HG02763 (cell line): ENCODE data around the gene PLD4.

Experiments
- ATAC-seq: cut with Tn5 transposase; IDR thresholded peaks from one replicate; pipeline ENCODE4 v1.9.1; 2021; ENCODE audit warnings: mild to moderate bottlenecking, moderate library complexity; ENCODE audit not compliant: unreplicated experiment

The PLD4 gene

DNA sequence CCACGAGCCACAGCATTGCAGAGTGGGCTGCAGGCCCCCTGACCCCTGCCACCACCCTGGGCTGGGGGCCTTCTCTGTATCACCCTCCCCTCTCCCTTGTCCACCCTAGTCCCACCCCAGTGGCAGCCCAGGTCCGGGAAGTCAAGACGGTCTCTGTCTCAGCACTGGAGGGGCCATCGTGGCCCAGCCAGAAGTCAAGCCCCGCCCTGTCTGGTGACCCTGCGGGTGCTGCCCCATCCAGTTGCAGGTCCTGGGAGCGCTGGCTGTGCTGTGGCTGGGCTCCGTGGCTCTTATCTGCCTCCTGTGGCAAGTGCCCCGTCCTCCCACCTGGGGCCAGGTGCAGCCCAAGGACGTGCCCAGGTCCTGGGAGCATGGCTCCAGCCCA is 2.7 kb downstream of the PLD4 start:
- ATAC-seq = no peak

DNA sequence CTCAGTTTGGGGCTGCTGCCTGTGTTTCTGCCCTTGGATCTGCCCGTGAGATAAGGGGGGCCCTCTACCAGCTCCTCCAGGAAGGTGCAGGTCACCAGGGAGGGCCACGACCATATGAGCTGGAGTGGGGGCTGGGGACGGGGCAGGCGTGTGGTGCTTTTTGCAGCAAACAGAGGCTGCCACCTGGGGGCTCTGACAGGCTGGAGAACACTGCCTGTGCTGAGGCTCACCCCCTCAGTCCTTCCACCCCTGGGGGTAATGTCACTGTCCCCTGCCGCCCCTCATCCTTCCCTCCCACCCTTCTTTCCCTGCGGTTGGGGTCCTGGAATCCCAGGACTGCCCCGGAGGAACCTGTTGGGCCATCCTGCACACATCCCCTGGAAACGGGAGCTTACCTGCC is 3.2 kb downstream of the PLD4 start:
- ATAC-seq = no peak

DNA sequence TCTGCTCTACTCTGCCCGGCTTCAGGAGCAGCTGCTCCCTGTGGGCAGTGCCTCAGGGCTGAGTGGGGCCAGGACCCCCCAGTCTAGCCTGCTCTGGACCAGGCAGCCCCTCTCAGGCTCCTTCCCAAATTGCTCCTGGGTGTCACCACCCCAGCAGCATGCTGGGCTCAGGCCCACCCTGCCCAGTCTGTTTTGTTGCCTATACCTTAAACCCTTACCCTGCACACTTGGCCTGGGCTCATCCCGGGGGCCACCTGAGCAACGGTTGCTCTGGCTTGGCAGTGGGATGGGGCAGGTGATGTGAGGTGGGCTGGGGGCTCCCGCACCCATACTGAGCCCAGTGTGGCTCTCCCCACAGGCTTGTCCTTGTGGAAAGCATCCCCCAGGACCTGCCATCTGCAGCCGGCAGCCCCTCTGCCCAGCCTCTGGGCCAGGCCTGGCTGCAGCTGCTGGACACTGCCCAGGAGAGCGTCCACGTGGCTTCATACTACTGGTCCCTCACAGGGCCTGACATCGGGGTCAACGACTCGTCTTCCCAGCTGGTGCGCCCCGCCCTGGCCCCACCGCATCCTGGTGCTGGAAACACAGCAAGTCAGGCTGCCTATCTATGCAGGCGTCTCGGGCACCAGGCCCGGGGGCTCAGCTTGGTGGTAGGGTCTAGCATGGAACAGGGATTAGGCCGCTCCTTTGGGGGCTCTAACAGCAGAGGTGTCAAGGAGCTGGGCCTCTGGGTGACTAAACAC is 3.9 kb downstream of the PLD4 start:
- no peak for ATAC-seq

DNA sequence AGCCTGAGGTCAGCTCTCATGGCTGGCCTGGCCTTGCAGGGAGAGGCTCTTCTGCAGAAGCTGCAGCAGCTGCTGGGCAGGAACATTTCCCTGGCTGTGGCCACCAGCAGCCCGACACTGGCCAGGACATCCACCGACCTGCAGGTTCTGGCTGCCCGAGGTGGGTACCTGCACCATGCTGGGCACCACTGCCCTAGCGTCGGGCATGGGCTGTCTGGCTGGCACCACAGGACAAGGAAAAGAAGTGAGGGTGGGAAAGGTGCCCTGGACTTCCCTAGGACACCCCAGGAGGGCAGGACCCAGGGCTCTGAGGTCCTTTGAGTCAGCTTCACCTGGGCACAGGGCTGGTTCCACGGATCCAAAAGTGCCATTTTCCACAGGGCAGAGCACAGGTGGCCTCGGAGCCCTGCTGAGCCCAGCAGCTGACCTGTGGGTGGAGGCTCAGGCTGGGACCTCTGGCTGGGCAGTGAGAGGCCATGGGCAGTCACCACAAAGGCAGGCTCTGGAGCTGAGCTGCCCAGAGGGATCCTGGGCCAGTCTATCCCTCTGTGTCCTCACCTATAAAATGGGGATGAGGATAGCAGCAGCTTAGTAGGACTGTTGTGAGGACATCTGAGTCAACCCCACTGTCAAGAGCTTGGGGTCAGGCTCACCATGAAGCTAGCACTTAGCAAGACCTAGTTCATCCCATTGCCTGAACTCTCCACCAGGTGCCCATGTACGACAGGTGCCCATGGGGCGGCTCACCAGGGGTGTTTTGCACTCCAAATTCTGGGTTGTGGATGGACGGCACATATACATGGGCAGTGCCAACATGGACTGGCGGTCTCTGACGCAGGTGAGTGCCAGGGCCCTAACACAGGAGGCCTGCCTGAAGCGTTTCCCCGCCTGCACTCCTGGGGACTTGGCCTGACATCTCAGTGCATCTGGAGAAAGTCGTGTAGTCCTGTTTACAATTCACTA is 4.9 kb downstream of the PLD4 start:
- ATAC-seq = no peak

DNA sequence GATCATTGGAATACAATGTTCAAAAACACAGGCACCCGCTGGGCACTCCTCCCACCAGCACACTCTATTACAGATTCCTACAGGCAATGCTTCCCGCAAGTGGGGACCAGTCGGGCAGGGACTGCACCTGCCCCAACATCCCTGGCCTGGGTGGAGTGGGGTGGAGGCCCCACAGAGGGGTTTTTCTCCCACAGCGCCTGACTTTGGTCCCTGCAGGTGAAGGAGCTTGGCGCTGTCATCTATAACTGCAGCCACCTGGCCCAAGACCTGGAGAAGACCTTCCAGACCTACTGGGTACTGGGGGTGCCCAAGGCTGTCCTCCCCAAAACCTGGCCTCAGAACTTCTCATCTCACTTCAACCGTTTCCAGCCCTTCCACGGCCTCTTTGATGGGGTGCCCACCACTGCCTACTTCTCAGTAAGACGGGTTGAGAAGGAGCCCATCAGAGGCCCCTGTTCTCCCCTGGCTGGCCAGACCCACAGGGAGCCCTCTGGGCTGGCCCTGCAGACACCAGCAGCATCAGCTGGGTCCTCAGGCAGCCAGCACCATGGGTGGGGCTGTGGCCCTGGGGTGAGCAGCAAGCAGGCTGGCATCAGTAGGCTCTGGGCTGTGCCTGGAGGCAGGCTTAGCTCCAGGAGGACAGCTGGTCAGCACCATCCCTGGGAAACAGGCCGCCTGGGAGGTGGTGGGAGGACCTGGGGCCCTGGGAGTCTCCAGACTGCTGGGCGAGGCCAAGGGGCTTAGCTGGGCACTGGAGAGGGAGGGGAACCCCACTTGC is 6.0 kb downstream of the PLD4 start:
- no peak for ATAC-seq

DNA sequence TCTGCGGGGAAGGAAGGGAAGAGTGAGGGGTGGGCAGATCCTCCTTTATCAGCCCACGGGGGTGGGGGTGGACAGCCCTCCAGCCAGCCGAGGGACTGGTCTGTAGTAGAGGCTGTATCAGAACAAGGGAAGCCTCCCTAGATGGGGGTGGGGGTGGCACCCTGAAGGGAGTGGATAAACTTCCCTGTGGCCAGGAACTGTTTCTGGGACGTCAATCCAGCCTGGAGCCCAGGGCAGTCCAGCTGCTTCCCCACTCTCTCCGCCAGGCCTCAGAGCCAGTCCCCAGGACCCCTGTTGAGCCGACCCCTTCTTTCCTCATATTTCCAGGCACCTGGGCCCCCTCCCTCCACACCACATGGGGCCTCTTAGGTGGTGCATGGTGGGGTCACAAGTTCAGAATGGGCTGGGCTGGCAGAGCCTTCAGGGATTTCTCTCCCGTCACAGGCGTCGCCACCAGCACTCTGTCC is 6.7 kb downstream of the PLD4 start:
- no peak for ATAC-seq

DNA sequence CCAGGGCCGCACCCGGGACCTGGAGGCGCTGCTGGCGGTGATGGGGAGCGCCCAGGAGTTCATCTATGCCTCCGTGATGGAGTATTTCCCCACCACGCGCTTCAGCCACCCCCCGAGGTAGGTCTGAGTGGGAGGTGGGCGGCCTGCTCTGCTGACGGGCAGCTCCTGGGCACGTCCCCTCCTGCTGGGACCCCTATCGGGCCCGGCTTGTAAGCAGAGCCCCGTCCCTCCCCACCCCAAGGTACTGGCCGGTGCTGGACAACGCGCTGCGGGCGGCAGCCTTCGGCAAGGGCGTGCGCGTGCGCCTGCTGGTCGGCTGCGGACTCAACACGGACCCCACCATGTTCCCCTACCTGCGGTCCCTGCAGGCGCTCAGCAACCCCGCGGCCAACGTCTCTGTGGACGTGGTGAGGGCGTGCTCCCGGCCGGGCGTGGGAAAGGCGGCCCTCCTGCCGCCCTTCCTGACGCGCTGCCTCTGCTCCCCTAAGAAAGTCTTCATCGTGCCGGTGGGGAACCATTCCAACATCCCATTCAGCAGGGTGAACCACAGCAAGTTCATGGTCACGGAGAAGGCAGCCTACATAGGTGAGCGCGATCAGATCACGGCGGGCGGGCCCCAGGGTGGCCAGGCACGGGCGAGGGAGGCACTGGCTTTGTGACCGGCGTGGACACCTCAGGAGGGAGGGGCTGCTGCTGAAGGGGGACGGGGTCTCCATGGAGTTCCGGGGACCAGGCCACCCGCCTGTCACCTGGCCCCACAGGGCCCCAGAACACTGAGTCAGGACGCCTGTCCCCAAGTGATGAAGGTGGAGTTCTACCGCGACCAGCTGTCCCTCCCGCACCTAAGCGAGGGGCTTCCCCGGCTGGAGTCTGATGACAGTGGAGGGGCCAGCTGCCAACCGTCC is 7.3 kb downstream of the PLD4 start:
- ATAC-seq = no peak

DNA sequence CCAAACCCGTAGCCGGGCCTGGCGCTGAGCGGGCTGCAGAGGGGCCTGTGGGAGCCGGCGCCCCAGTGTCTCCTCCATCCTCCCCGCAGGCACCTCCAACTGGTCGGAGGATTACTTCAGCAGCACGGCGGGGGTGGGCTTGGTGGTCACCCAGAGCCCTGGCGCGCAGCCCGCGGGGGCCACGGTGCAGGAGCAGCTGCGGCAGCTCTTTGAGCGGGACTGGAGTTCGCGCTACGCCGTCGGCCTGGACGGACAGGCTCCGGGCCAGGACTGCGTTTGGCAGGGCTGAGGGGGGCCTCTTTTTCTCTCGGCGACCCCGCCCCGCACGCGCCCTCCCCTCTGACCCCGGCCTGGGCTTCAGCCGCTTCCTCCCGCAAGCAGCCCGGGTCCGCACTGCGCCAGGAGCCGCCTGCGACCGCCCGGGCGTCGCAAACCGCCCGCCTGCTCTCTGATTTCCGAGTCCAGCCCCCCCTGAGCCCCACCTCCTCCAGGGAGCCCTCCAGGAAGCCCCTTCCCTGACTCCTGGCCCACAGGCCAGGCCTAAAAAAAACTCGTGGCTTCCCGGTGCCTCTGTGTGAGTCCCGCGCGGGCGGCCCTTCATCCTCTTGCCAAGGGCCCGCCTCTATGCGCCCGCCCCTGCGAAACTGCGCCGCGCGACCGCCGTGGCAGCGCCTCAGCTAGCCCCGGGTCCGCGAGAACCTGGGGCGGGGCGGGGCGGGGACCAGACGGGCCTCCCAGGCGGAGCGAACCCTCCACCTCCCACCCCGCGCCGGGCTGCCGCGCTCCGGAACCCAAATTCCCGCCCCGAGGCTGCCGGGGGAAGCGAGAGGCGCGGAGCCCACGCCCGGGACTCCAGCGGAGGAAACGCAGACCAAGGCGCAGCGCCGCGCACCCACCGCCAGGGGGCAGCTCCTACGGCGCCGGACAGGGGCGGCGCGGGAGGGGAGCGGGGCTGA is 8.3 kb downstream of the PLD4 start:
- ATAC-seq = no peak

DNA sequence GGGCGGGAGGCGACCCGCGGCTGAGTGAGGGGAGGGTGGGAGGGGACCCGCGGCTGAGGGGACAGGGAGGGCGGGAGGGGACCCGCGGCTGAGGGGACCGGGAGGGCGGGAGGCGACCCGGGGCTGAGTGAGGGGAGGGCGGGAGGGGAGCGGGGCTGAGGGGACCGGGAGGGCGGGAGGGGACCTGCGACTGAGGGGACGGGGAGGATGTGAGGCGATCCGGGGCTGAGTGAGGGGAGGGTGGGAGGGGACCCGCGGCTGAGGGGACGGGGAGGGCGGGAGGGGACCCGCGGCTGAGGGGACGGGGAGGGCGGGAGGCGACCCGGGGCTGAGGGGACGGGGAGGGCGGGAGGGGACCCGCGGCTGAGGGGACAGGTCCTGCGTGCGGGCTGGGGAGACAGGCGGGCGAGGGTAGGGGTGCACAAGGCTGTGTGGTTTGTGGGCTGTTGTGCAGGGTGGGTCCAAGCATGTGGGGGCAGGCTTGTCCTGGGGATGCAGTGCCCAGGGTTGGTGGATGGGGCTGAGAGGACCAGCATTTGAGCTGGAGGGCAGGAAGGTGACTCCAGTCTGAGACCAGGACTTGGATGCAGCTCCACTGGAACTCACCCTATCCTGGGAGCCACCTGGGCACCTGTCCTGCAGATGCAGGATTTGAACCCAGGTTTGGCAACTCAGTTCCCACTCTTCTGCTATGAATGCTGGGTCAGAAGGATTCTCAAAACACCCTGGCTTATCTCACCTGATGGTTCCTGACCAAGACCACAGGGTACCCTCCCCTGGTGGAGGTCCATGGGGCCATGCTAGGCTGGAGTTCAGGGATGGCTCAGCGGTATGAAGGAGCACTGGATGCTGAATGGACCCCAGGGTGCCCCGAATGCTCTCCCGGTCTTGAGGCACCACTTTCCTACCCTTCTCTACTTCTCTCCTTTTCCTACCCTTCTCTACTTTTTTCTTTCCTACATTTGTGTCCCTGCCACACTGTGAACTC is 9.4 kb downstream of the PLD4 start:
- no peak for ATAC-seq

DNA sequence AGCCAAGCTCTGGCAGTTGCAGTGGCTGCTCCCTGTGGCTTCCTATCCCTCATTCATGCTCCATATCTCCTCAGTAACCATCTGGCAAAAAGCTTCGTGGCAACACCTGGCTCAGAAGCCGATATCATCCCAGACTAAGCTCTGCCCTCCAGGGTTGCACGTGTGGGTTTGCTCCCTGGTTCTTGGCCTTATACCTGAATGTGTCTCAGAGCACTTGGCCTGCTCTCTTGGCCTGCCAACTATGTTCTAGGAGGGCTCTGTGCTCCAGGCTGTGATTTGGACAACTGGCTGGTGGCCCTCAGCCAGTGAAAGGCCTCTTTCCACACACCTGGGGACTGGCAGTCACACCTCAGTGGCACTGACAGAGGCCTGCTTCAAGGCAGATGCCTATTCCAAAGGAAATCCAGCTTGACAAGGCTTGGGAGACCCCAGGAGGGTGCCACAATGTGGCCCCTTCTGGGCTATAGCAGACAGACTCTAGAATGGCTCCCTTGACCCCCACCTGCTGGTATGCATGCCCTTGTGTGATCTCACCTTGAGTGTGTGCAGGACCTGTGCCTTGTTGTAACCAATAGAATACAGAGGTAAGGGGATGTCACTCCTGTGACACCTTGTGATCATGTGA is 10.5 kb downstream of the PLD4 start:
- ATAC-seq = no peak

DNA sequence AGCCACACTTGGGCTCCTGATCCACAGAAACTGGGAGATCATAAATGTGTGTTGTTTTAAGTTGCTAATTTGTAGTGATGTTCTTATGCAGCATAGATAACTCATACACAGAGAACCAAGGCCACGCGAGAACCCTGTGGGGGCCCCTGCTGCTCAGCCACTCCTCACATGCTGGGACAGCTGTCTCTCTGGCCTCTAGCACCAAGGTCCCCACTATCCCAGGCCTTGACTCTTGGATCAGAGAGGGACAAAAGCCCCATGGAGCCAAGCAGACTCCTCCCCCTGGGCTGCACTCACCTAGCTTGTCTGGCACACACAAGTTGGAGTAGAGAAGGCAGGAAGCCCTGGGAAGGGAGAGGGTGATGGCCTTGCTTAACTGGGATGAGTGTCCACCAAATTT is 11.3 kb downstream of the PLD4 start:
- ATAC-seq = no peak

DNA sequence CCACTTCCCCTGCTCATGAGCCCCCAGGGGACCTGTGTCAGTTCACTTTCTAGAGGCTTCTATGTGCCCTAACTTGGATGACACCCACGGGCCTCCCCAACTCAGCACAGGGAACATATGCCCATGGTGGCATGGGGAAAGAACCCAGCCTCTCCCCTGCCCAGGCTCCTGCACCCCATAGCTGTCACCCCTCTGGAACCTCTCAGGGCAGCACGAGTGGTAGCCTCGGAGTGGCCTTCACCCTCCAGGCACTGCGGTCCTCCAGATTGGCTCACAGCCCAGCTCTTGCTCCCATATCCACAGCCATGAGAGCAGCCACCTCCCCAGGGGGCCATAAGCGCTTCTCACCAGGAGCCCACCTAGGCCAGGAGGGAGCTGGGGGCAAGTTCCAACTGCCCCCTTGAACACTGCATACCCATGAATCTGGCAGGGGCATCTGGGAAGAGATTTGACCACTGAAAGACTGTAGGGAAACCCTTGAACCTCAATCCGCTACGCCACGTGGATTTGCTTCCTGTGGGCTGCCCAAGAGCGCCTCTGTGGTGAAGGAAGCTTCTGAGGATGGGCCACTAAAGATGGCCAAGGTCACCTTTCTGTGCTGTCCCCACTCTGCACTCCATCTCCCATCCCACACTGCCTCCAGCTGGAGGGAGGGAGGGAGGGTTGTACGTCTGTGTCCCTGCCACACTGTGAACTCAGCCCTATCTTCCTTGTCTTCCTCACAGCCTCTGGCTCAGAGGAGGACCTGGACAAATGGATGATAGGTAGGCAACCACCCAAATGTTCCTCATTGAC is 11.9 kb downstream of the PLD4 start:
- ATAC-seq = no peak

DNA sequence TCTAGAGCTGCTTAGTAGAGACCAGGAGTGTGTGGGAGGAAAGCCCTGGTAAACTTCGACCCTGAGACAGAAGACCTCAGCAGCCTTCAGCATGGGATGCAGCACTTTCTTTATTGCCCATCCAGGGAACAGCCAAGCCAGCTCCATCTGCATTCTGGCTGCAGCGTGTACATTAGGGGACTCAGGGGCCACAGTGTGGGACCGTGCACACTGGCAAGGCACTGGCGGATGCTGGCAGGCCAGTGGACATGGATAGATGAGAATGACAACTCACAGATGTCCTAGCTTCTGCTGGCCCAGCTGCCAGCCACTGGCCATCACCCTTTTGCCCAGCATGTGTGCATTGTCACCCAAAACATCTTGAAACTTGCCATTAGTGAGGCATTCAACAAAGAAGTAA is 12.5 kb downstream of the PLD4 start:
- ATAC-seq = no peak

DNA sequence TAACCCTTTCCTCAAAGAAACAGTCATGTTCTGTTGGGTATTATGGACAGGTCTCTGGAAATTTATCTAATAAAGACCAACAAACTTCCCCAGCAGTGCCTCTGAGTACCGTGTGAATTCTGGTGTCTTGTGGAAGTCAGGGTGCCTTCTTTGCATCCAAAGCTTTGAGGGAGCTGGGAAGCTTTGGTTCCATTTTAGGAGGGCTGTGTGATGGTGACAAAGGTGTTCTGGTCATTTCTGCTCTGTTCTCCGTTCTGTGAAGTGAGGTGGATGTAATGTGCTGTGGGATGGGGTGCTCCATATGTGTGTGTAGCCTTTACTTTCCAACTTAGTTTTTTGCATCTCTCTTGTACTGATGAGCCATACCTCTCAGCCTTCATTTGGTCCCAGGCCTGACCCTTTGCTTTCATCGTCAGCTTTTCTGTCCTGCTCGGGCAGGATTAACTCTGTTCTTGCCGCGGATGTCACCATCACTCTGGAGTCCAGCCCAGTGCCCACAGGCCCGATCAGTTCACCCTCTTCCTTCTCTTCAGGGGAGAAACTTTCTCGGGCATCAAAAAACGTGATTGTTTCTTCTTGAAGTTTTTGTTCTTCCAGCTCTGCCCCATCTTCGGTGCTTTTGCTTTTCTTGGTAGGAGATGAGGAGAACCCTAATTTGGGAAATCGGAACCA is 13.2 kb downstream of the PLD4 start:
- no peak for ATAC-seq

DNA sequence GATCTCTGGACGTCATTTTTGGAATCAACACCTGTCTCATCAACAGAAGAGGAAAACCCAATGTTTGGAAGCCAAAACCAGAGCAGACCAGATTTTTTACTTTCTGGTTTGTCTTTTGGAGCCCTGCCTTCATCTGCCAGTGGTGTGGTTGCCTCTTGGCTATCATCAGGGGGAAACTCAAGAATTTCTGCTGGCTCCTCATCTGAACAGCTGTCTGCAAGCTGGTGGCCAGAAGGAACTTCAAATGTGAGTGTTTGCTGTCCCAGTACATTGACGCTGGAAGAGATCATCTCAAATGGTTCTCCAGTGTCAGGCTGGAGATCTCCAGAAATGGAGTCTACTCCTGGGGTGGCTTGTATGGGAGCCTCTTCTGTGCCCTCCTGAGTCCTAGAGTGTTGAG is 13.8 kb downstream of the PLD4 start:
- no peak for ATAC-seq

DNA sequence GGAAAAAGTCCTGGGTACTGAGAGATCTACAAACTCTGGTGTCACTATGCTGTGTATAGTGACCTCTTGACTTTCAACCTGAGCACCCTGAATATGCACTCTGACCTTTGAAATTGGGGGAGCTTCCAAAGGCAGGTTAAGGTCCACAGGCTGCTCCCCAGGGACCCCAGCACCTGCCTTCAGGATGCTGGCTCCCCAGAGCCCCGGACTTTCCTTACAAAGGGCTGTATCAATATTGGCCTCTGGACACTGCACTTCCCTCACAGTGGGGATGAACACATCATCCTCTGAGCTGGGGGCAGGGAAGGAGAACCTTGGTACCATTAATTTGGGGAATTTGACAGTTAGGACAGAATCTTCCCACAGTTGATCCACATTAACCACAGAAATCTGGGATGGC is 14.3 kb downstream of the PLD4 start:
- no peak for ATAC-seq
